Progenitor cell of endocrine pancreas (in vitro differentiated cells): Measurements from ENCODE around the gene KCNK1. TPM values are rescaled to one million over a fixed set of nuclear protein-coding genes. Genes with fewer than 3 reads are reported as not detected.

ENCODE experiments used
- DNase-seq: peaks from one replicate; pipeline ENCODE4 v3.0.0; 2021; ENCODE audit warnings: low spot score; ENCODE audit not compliant: unreplicated experiment
- H3K27ac Mint-ChIP-seq: 2 replicates; pipeline ENCODE4 v1.8.0; 2021; ENCODE audit warnings: mild to moderate bottlenecking, moderate library complexity, mixed read lengths
- H3K27me3 Mint-ChIP-seq: 2 replicates; pipeline ENCODE4 v1.8.0; 2021; ENCODE audit warnings: mixed read lengths
- H3K36me3 Mint-ChIP-seq: 2 replicates; pipeline ENCODE4 v1.8.0; 2022; ENCODE audit warnings: mixed read lengths; ENCODE audit not compliant: insufficient read depth
- H3K4me1 Mint-ChIP-seq: 2 replicates; pipeline ENCODE4 v1.8.0; 2021; ENCODE audit warnings: low read depth, mixed read lengths
- H3K4me3 Mint-ChIP-seq: 2 replicates; pipeline ENCODE4 v1.8.0; 2021; ENCODE audit warnings: low read depth, mild to moderate bottlenecking, moderate library complexity, mixed read lengths
- H3K9me3 Mint-ChIP-seq: 2 replicates; pipeline ENCODE4 v1.8.0; 2021; ENCODE audit warnings: low read depth, mixed read lengths
- CTCF ChIP-seq: fragments of 200-600 bp; sonication (generic); IDR thresholded peaks from one replicate; pipeline ENCODE4 v1.5.0; 2021; ENCODE audit warnings: antibody characterized with exemption, mild to moderate bottlenecking; ENCODE audit not compliant: unreplicated experiment
- total RNA-seq: library from RNA; stranded (reverse); gene quantifications from 2 replicates; pipeline ENCODE4 v1.2.1, GENCODE V29; 2021

The KCNK1 gene
- total RNA-seq, 1 donor from 2014 or later = 9.7 TPM

- Mint-ChIP-seq H3K4me3 (no peak overlapping the region), H3K9me3 (no peaks in the 10 kb centered on the region), H3K4me1 (peaks cover 9% of the 10 kb centered on the region), H3K36me3 (no peaks in the 10 kb centered on the region), H3K27ac (no peak overlapping the region), H3K27me3 (peaks cover 50% of the 10 kb centered on the region)
- no peak for TF ChIP-seq CTCF
- DNase-seq = no peak
Measured at GRCh38 chr1:233689017-233689747, 75.3 kb downstream of the KCNK1 start.

- H3K27ac Mint-ChIP-seq = no peak overlapping the region
- H3K27me3 Mint-ChIP-seq = peaks cover 50% of the 10 kb centered on the region
- no peaks in the 10 kb centered on the region for H3K9me3 Mint-ChIP-seq
- H3K4me3 Mint-ChIP-seq = no peak overlapping the region
- no peak for TF ChIP-seq CTCF
- no peaks in the 10 kb centered on the region for H3K36me3 Mint-ChIP-seq
- DNase-seq = no peak
- peaks cover 6% of the 10 kb centered on the region for H3K4me1 Mint-ChIP-seq
Measured at GRCh38 chr1:233689748-233690254, 75.9 kb downstream of the KCNK1 start.

- no peak for TF ChIP-seq CTCF
- H3K27ac Mint-ChIP-seq = no peak overlapping the region
- peaks cover 4% of the 10 kb centered on the region for H3K27me3 Mint-ChIP-seq
- no peaks in the 10 kb centered on the region for H3K36me3 Mint-ChIP-seq
- peaks cover 17% of the 10 kb centered on the region for H3K9me3 Mint-ChIP-seq
- DNase-seq = no peak
- no peak overlapping the region for H3K4me3 Mint-ChIP-seq
- no peaks in the 10 kb centered on the region for H3K4me1 Mint-ChIP-seq
Measured at GRCh38 chr1:233695901-233696300, 82.0 kb downstream of the KCNK1 start.

GRCh38 chr1:233700338-233700737, 86.4 kb downstream of the KCNK1 start:
- Mint-ChIP-seq H3K4me1 (peaks cover 14% of the 10 kb centered on the region), H3K9me3 (peaks cover 17% of the 10 kb centered on the region), H3K27me3 (no peaks in the 10 kb centered on the region), H3K4me3 (no peak overlapping the region), H3K27ac (no peak overlapping the region), H3K36me3 (no peaks in the 10 kb centered on the region)
- DNase-seq = no peak
- TF ChIP-seq CTCF = no peak

GRCh38 chr1:233704170-233704897, 90.4 kb downstream of the KCNK1 start:
- no peak overlapping the region for H3K4me3 Mint-ChIP-seq
- no peaks in the 10 kb centered on the region for H3K36me3 Mint-ChIP-seq
- peak overlapping the region; percentile 2 for H3K27ac Mint-ChIP-seq
- no peaks in the 10 kb centered on the region for H3K9me3 Mint-ChIP-seq
- DNase-seq = no peak
- no peak for TF ChIP-seq CTCF
- H3K27me3 Mint-ChIP-seq = no peaks in the 10 kb centered on the region
- peaks cover 38% of the 10 kb centered on the region for H3K4me1 Mint-ChIP-seq
